NOMO-1 (cell line): ENCODE measurements around the gene MSRB1.

Source experiments
- DNase-seq, 2 experiments: peaks; one replicate each; lab custom pipeline; 2025; ENCODE audit not compliant: unreplicated experiment in 2 of 2; lab: John Stamatoyannopoulos, UW

Gene MSRB1

GRCh38 chr16:1979271-1980029 is 36.5 kb upstream of the MSRB1 start:
- no peak for DNase-seq

GRCh38 chr16:1978476-1979120 is 35.6 kb upstream of the MSRB1 start:
- no peak for DNase-seq

GRCh38 chr16:1977875-1978268 is 34.9 kb upstream of the MSRB1 start:
- DNase-seq: no peak

GRCh38 chr16:1976951-1977874 is 34.2 kb upstream of the MSRB1 start:
- no peak for DNase-seq

GRCh38 chr16:1976216-1976520 is 33.2 kb upstream of the MSRB1 start:
- no peak for DNase-seq

GRCh38 chr16:1975432-1976215 is 32.6 kb upstream of the MSRB1 start:
- DNase-seq: no peak

- DNase-seq: no peak
These were observed 31.4 kb upstream of the MSRB1 start for GRCh38 chr16:1974157-1975070.

- DNase-seq: no peak
These were observed 30.6 kb upstream of the MSRB1 start for GRCh38 chr16:1973461-1974156.

- no peak for DNase-seq
These were observed 29.5 kb upstream of the MSRB1 start for GRCh38 chr16:1972490-1972877.

- DNase-seq: peak; percentile 80 to 93
These were observed 28.9 kb upstream of the MSRB1 start, which contains the start of gene TBL3 for GRCh38 chr16:1971796-1972489. Gene TBL3, plus strand, starts transcription at chr16:1972053. Its CDS starts 112 bp downstream, at chr16:1972165.

- no peak for DNase-seq
These were observed 25.4 kb upstream of the MSRB1 start for GRCh38 chr16:1968146-1968953.

GRCh38 chr16:1966460-1966859 is 23.5 kb upstream of the MSRB1 start, which contains the start of gene RNF151:
Gene RNF151, plus strand, starts transcription at chr16:1966856. Its CDS starts 26 bp downstream, at chr16:1966882.
- no peak for DNase-seq

- no peak for DNase-seq
These were observed 22.5 kb upstream of the MSRB1 start for GRCh38 chr16:1965396-1966001.

- DNase-seq: peak; percentile 98 to 99
These were observed 21.8 kb upstream of the MSRB1 start, which contains the start of gene RPS2 for GRCh38 chr16:1964506-1965395. Gene RPS2, minus strand, starts transcription at chr16:1964826. Its CDS starts 201 bp downstream, at chr16:1964625.

- DNase-seq: no peak
These were observed 21.0 kb upstream of the MSRB1 start for GRCh38 chr16:1963806-1964505.
